Type B pancreatic cell (in vitro differentiated cells): Measurements from ENCODE around the gene ZNF330. TPM values are rescaled to one million over a fixed set of nuclear protein-coding genes. Genes with fewer than 3 reads are reported as not detected.
"Not testable (repeated sequence)": the region's sequence is repeated elsewhere in the genome, so short reads cannot be mapped to it uniquely, and the experiment has no call there.

Experiments used
- DNase-seq: peaks from one replicate; pipeline ENCODE4 v3.0.0; 2021; ENCODE audit warnings: mixed read lengths; ENCODE audit not compliant: unreplicated experiment; ENCODE audit errors: extremely low spot score
- H3K27ac Mint-ChIP-seq: 2 replicates; pipeline ENCODE4 v1.8.0; 2021; ENCODE audit warnings: mild to moderate bottlenecking, mixed read lengths
- H3K27me3 Mint-ChIP-seq: 2 replicates; pipeline ENCODE4 v1.8.0; 2021; ENCODE audit warnings: mixed read lengths
- H3K36me3 Mint-ChIP-seq: 2 replicates; pipeline ENCODE4 v1.8.0; 2021; ENCODE audit warnings: mixed read lengths
- H3K4me1 Mint-ChIP-seq: one replicate; pipeline ENCODE4 v1.8.0; 2021; ENCODE audit warnings: mixed read lengths; ENCODE audit not compliant: unreplicated experiment
- H3K4me3 Mint-ChIP-seq: 2 replicates; pipeline ENCODE4 v1.8.0; 2021; ENCODE audit warnings: mild to moderate bottlenecking, mixed read lengths
- H3K9me3 Mint-ChIP-seq: 2 replicates; pipeline ENCODE4 v1.8.0; 2021; ENCODE audit warnings: mixed read lengths
- total RNA-seq: library from RNA; stranded (reverse); gene quantifications from 2 replicates; pipeline ENCODE4 v1.2.1, GENCODE V29; 2021; ENCODE audit warnings: low replicate concordance
- TF ChIP-seq, protein P1 (sequence below): fragments of 200-600 bp; sonication (generic); conservative IDR thresholded peaks from 2 replicates; pipeline ENCODE4 v1.5.0; 2021; ENCODE audit warnings: antibody characterized with exemption, mild to moderate bottlenecking

The ZNF330 gene
- total RNA-seq, 1 donor from 2014 or later: 35.4 TPM

DNA sequence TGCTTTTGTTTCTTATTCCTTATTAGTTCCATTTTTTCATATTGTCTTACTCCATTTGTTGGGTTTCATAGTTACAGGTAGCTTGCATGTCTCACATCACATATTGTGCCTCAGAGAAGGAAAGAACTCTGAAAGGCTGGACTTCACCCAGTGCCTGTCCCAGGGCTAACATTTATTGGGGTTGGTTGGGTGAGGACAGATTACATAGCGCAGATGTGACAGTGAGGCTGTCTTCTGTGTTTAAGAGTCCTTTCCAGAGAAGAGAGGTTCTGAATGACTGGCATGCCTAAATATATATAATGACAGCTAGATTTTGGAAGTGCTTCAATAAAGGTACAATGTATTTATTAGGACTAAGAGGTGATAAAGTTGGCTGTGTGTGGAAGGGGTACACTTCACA, 2.7 kb downstream of the ZNF330 start:
- Mint-ChIP-seq H3K4me1 (peaks cover 27% of the 10 kb centered on the region), H3K27me3 (no peaks in the 10 kb centered on the region), H3K27ac (peak overlapping the region; percentile 12), H3K4me3 (peak overlapping the region; percentile 44), H3K9me3 (no peaks in the 10 kb centered on the region), H3K36me3 (peaks cover 25% of the 10 kb centered on the region)
- TF ChIP-seq, protein P1, sequence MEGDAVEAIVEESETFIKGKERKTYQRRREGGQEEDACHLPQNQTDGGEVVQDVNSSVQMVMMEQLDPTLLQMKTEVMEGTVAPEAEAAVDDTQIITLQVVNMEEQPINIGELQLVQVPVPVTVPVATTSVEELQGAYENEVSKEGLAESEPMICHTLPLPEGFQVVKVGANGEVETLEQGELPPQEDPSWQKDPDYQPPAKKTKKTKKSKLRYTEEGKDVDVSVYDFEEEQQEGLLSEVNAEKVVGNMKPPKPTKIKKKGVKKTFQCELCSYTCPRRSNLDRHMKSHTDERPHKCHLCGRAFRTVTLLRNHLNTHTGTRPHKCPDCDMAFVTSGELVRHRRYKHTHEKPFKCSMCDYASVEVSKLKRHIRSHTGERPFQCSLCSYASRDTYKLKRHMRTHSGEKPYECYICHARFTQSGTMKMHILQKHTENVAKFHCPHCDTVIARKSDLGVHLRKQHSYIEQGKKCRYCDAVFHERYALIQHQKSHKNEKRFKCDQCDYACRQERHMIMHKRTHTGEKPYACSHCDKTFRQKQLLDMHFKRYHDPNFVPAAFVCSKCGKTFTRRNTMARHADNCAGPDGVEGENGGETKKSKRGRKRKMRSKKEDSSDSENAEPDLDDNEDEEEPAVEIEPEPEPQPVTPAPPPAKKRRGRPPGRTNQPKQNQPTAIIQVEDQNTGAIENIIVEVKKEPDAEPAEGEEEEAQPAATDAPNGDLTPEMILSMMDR: no peak
- DNase-seq: no peak

DNA sequence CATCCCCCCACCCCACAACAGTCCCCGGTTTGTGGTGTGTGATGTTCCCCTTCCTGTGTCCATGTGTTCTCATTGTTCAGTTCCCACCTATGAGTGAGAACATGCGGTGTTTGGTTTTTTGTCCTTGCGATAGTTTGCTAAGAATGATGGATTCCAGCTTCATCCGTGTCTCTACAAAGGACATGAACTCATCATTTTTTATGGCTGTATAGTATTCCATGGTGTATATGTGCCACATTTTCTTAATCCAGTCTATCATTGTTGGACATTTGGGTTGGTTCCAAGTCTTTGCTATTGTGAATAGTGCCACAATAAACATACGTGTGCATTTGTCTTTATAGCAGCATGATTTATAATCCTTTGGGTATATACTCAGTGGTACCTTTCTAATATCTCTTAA, 6.6 kb downstream of the ZNF330 start:
- H3K9me3 Mint-ChIP-seq, H3K27ac Mint-ChIP-seq, H3K4me1 Mint-ChIP-seq, DNase-seq, H3K27me3 Mint-ChIP-seq, H3K4me3 Mint-ChIP-seq: not testable (repeated sequence)
- peaks cover 40% of the 10 kb centered on the region for H3K36me3 Mint-ChIP-seq

DNA sequence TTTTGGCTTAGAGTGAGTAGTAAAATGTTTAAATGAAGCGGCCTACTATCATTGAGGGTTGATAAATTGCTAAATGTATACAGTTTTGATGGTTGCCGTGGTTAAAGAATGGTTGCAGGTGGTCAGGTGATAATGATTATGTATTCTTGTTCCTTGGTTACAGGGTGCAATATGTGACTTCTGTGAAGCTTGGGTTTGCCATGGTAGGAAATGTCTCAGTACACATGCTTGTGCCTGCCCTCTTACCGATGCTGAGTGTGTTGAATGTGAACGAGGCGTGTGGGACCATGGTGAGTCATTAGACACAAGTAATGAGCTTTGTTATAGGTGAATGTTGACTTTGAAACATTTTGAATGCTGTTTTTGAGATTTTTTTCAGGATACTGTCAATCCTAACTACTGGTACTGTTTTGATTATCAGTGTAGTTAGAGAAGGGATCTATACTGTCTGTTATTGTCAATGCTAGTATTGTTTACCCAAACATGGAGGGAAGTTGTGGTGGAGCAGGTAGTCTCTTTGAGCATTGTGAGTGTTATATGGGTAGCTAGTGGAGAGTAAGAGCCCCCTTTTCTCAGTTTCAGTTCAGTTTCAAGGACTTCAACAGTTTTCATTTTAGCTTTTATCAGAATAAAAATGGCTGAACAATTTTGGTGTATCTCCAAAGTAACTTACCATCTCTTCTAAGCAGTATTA, 8.9 kb downstream of the ZNF330 start:
- Mint-ChIP-seq H3K9me3 (no peaks in the 10 kb centered on the region), H3K4me1 (no peaks in the 10 kb centered on the region), H3K27ac (no peak overlapping the region), H3K27me3 (no peaks in the 10 kb centered on the region), H3K36me3 (peaks cover 36% of the 10 kb centered on the region), H3K4me3 (no peak overlapping the region)
- TF ChIP-seq, protein P1: no peak
- DNase-seq: no peak

DNA sequence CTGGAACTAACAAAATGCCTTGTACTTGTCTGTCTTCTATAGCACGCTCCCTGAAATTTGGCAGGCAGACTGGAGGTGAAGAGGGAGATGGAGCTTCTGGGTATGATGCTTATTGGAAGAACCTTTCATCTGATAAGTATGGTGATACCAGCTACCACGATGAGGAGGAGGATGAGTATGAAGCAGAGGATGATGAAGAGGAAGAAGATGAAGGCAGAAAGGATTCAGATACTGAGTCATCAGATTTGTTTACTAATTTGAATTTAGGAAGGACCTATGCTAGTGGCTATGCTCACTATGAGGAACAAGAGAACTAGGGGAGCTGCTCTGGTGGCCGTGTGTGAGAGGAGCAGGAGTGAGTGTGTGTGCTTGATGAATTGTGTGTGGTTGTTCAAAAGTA, 13.0 kb downstream of the ZNF330 start:
- no peak for DNase-seq
- Mint-ChIP-seq H3K4me3 (no peak overlapping the region), H3K9me3 (no peaks in the 10 kb centered on the region), H3K4me1 (no peaks in the 10 kb centered on the region), H3K27ac (no peak overlapping the region), H3K27me3 (no peaks in the 10 kb centered on the region), H3K36me3 (peaks cover 27% of the 10 kb centered on the region)
- TF ChIP-seq, protein P1: no peak

DNA sequence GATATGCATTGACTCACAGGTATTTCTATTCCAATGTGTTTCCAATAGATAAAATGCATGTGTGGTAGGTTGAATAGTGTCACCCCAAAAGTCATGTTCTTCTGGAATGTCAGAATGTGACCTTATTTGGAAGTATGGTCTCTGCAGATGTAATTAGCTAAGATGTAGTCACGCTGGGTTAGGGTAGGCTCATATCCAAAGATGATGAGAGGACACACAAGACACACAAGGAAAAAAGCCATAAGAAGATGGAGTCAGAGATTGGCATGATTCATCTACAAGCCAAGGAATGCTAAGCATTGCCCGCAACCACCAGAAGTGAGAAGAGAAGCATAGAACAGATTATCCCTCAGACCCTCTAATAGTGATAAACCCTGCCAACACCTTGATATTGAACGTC, 17.5 kb downstream of the ZNF330 start:
- DNase-seq: no peak
- Mint-ChIP-seq H3K27me3 (no peaks in the 10 kb centered on the region), H3K9me3 (no peaks in the 10 kb centered on the region), H3K27ac (no peak overlapping the region), H3K4me1 (no peaks in the 10 kb centered on the region), H3K36me3 (peaks cover 15% of the 10 kb centered on the region), H3K4me3 (no peak overlapping the region)
- TF ChIP-seq, protein P1: no peak

DNA sequence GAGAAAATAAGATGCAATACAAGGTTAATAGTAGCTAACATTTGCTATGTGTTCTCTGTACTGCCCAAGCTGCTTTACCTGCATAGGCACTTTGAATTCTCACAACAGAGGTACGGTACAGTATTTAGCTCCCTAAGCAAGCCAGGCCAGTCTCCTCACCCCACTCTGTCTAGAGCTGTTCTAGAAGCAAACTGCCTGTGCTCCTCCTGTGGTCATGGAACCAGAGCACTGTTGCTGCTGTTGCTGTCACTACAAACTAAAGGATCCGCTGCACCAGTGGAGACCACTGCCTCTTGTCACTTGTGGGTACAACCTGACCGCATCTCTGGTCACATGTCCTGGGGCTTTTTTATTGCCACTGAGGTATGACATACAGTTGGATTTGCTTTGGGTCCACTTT, 19.6 kb downstream of the ZNF330 start:
- TF ChIP-seq, protein P1: no peak
- Mint-ChIP-seq H3K36me3 (peaks cover 4% of the 10 kb centered on the region), H3K27me3 (no peaks in the 10 kb centered on the region)

More for the DNA sequence above, 19.6 kb downstream of the ZNF330 start:
- H3K4me3 Mint-ChIP-seq: no peak overlapping the region
- no peak for DNase-seq
- H3K9me3 Mint-ChIP-seq: no peaks in the 10 kb centered on the region
- no peaks in the 10 kb centered on the region for H3K4me1 Mint-ChIP-seq
- no peak overlapping the region for H3K27ac Mint-ChIP-seq
